SJCRH30 (cell line): ENCODE measurements around the gene LRIT2. TPM values are rescaled to one million over a fixed set of nuclear protein-coding genes. Genes with fewer than 3 reads are reported as not detected.

Experiments used
- DNase-seq, 2 experiments: peaks; one replicate each; pipeline ENCODE4 v3.0.0-alpha.2; 2015 to 2020
- H3K27ac ChIP-seq: fragments of 250-450 bp; sonication (Bioruptor Pico); 2 replicates; pipeline ENCODE4 v1.5.1; 2020; ENCODE audit warnings: mild to moderate bottlenecking, moderate library complexity
- H3K27me3 ChIP-seq: fragments of 250-450 bp; sonication (Bioruptor Pico); 2 replicates; pipeline ENCODE4 v1.5.1; 2020; ENCODE audit warnings: mild to moderate bottlenecking, moderate library complexity
- H3K36me3 ChIP-seq: fragments of 250-450 bp; sonication (Bioruptor Pico); 2 replicates; pipeline ENCODE4 v1.5.1; 2020; ENCODE audit warnings: mild to moderate bottlenecking, moderate library complexity
- H3K4me1 ChIP-seq: fragments of 250-450 bp; sonication (Bioruptor Pico); 2 replicates; pipeline ENCODE4 v1.5.1; 2020; ENCODE audit warnings: mild to moderate bottlenecking, moderate library complexity
- H3K4me3 ChIP-seq: fragments of 250-450 bp; sonication (Bioruptor Pico); 2 replicates; pipeline ENCODE4 v1.5.1; 2020; ENCODE audit warnings: mild to moderate bottlenecking, moderate library complexity
- H3K9me3 ChIP-seq: fragments of 250-450 bp; sonication (Bioruptor Pico); replicated peaks from 2 replicates; pipeline ENCODE4 v1.5.1; 2020; ENCODE audit warnings: mild to moderate bottlenecking, moderate library complexity
- total RNA-seq: library from RNA; depleted of rRNA; stranded (reverse); fragments of >200 nt; shearing (Covaris generic); gene quantifications from 2 replicates; pipeline ENCODE4 v1.2.3, GENCODE V29; 2014

LRIT2 gene
- total RNA-seq, 1 experiment from 2014 or later: not detected

DNA sequence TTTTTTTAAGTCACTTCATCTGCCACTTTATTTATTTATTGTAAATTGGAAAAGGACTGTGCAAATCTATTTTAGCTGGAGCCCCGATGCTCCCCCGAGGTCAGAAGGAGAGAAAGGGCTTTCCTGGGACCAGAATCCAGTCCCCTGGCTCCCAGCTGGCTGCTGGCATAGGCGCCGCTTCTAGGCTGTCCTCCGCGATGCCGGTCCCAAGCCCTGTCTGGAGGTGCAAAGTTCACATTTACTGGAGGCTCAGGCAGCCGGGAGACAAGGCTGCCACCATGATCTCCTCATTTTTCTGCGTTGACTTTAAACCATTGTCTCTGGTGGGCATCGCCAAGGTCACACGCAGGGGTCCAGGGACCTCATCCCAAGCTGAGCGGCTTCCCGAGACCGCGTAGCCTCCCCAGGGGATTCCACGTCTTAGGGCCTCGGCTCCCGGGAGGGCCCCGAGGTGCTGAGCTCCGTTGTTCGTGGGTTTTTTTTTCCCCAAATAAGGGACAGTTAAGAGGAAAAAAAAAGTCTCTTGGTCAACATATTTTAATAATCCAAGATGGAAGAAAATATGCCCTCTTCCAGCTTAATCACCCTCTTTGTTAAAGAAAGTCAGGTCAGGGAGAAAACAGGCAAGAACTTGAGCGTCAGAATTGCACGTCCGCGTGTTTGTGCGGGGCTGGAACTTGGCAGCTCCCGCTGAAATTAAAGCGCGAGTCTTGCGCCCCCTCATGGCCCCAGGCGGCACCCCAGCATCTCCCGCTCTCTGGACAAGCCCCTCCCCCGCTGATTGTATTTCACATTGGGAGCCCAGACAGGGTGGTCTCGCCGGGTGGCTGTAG, 31.4 kb upstream of the LRIT2 start:
- Histone ChIP-seq H3K27ac (no peak overlapping the region), H3K4me3 (no peak overlapping the region), H3K27me3 (no peaks in the 10 kb centered on the region), H3K4me1 (no peaks in the 10 kb centered on the region), H3K9me3 (no peaks in the 10 kb centered on the region), H3K36me3 (no peaks in the 10 kb centered on the region)
- no peak for DNase-seq

- no peak for DNase-seq
- Histone ChIP-seq H3K4me3 (no peak overlapping the region), H3K27ac (no peak overlapping the region), H3K36me3 (no peaks in the 10 kb centered on the region), H3K4me1 (no peaks in the 10 kb centered on the region), H3K9me3 (no peaks in the 10 kb centered on the region), H3K27me3 (no peaks in the 10 kb centered on the region)
Measured at GRCh38 chr10:84254552-84255478, 29.5 kb upstream of the LRIT2 start.

DNA sequence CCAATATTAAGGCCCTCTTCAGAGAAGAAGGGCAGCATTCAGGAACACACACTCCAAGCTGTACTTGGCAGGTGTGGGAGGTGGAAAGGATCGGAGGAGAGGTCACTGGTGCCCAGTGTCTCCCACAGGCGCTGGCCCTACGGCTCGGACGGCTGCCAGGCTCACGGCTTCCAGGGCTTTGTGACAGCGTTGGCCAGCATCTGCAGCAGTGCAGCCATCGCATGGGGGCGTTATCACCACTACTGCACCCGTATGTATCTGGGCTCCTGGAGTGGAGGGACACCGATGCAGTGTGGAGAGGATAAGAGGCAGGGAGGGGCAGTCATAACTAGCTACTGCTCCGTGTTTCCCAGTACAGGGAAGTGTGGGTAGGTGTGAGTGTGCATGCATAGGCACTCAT, 23.4 kb upstream of the LRIT2 start:
- no peaks in the 10 kb centered on the region for H3K9me3 ChIP-seq
- no peaks in the 10 kb centered on the region for H3K27me3 ChIP-seq
- no peak overlapping the region for H3K4me3 ChIP-seq
- no peaks in the 10 kb centered on the region for H3K36me3 ChIP-seq
- H3K27ac ChIP-seq: no peak overlapping the region
- H3K4me1 ChIP-seq: peaks cover 11% of the 10 kb centered on the region
- DNase-seq: no peak

DNA sequence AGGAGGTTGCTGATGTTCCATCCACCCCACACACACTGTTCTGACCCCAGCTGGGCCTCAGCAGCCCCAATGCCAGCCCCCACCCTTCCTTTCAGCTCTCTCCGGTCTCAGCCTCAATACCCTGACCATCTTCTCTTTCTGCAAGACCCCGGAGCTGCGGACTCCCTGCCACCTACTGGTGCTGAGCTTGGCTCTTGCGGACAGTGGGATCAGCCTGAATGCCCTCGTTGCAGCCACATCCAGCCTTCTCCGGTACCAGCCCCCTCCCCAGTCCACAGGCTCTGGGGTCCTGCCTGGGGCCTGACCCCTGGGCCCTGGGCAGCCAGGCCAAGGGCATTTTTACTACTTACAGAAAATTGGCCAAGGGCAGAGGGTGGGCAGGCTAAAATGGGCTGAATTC, 22.2 kb upstream of the LRIT2 start:
- no peaks in the 10 kb centered on the region for H3K27me3 ChIP-seq
- H3K27ac ChIP-seq: no peak overlapping the region
- no peak overlapping the region for H3K4me3 ChIP-seq
- DNase-seq: no peak
- no peaks in the 10 kb centered on the region for H3K36me3 ChIP-seq
- H3K9me3 ChIP-seq: no peaks in the 10 kb centered on the region
- H3K4me1 ChIP-seq: peaks cover 12% of the 10 kb centered on the region

DNA sequence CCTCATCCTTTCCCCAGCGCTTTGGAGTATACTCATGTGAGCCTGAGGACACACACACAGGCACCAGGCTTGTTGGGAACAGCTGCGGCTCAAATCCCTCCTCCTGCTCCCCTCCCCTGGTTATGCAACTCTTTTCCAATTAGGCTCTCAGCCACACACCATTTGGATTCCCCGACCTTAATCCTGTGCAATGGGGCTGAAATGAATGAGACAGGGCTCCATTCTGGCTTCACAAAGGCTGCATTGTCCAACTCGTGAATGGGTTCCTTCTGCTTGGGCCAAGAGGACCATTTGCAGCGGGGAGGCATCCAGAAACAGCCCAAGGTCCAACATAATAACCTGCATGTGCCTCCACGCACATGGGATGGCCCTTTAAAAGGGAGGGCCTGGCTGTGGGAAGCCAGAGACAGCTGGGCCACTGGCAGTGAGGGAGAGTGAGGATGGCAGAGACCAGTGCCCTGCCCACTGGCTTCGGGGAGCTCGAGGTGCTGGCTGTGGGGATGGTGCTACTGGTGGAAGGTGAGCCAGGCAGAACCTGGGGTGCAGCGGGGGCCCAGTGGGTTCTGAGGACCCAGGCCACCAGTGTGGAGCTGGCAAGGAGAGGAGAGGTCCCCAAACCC, 19.4 kb upstream of the LRIT2 start, which contains the start of gene RGR:
Gene RGR, plus strand, starts transcription at position 403 of the 620 bp plus-strand sequence. Its CDS starts 38 bp downstream, at position 441.
- Histone ChIP-seq H3K27me3 (no peaks in the 10 kb centered on the region), H3K9me3 (no peaks in the 10 kb centered on the region), H3K27ac (peak within 1 kb of the TSS; percentile 71), H3K4me1 (peaks cover 12% of the 10 kb centered on the region), H3K36me3 (no peaks in the 10 kb centered on the region), H3K4me3 (peak within 1 kb of the TSS; percentile 50)
- DNase-seq: peak; percentile 83 to 93

DNA sequence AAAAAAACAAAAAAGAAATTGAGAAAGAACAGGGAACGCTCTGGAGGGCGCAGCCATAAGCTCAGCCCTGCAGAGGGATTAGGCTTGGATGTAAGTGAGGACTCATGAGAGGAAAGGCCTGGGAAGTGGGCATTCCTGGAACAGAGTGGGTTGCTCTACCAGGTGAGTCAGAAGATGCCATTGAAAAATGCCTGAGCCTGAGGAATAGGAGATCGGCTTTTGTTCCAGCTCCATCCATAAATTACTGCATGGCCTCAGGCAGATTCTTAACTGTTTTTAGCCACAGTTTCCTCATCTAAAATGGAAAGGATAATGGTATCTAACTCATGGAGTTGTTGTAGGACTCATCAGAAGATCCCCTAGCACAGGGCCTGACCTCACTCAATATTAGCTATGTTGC, 18.4 kb upstream of the LRIT2 start:
- Histone ChIP-seq H3K27ac (peak overlapping the region; percentile 71), H3K4me1 (peaks cover 12% of the 10 kb centered on the region), H3K4me3 (no peak overlapping the region), H3K27me3 (no peaks in the 10 kb centered on the region), H3K36me3 (no peaks in the 10 kb centered on the region), H3K9me3 (no peaks in the 10 kb centered on the region)
- DNase-seq: no peak

DNA sequence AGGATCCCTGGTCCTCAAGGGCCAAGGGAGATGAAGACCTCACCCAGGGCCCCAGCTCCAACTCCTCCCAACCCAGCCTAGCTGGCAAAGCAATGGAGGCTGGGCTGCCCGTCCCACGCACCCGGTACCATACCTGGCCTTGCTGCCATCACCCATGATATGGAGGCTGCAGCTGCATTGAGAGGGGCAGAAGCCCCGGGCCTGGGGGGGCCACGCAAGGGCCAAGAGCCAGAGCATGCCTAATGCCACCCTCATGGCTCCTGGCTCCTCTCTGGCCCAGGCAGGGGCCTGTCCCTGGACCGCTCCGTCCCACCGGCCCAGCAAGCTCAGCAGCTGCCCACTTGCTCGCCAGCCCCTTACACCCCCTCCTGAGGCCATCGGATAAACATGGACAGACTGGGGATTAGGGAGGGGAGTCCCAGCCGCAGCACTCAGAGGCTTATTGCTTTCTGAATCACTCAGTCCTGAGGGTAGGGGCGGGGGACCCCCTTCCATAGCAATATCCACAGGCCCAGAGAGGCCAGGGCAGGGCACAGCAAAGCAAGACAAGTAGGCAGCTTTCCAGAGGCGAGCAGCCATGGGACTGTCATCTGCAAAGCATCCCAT, 15.9 kb upstream of the LRIT2 start, which contains the start of gene LRIT1:
Gene LRIT1, minus strand, starts transcription at position 362 of the 606 bp plus-strand sequence. Its CDS starts 107 bp downstream, at position 255.
- no peak for DNase-seq
- Histone ChIP-seq H3K4me1 (peaks cover 12% of the 10 kb centered on the region), H3K36me3 (no peaks in the 10 kb centered on the region), H3K9me3 (no peaks in the 10 kb centered on the region), H3K27ac (no peak within 1 kb of the TSS), H3K27me3 (no peaks in the 10 kb centered on the region), H3K4me3 (no peak within 1 kb of the TSS)

DNA sequence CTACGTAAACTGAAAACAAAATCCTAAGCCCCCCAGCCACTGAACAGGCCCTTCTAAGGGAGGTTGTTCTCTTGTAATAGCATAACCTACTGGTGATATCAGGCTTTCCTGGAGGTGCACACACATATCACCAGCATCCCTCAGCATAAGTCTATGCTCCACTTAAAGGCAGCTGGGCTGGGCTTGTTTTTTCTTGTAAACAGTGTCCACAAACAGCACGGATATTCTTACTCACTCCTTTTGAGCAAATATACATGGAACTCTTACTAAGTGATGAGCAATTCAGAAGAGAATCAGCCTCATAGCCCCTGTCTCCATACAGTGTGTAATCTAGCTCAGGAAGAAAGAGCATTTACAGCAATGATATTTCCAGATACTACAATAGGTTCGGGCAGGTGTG, 13.6 kb upstream of the LRIT2 start:
- H3K27ac ChIP-seq: no peak overlapping the region
- H3K4me3 ChIP-seq: no peak overlapping the region
- H3K9me3 ChIP-seq: no peaks in the 10 kb centered on the region
- no peaks in the 10 kb centered on the region for H3K27me3 ChIP-seq
- H3K4me1 ChIP-seq: peaks cover 2% of the 10 kb centered on the region
- DNase-seq: no peak
- no peaks in the 10 kb centered on the region for H3K36me3 ChIP-seq

GRCh38 chr10:84237199-84238051, 12.1 kb upstream of the LRIT2 start:
- DNase-seq: no peak
- H3K4me1 ChIP-seq: no peaks in the 10 kb centered on the region
- no peak overlapping the region for H3K4me3 ChIP-seq
- no peaks in the 10 kb centered on the region for H3K27me3 ChIP-seq
- H3K27ac ChIP-seq: no peak overlapping the region
- no peaks in the 10 kb centered on the region for H3K9me3 ChIP-seq
- H3K36me3 ChIP-seq: no peaks in the 10 kb centered on the region

GRCh38 chr10:84236807-84237198, 11.5 kb upstream of the LRIT2 start:
- Histone ChIP-seq H3K9me3 (no peaks in the 10 kb centered on the region), H3K36me3 (no peaks in the 10 kb centered on the region), H3K4me3 (no peak overlapping the region), H3K27ac (no peak overlapping the region), H3K27me3 (no peaks in the 10 kb centered on the region), H3K4me1 (no peaks in the 10 kb centered on the region)
- no peak for DNase-seq

DNA sequence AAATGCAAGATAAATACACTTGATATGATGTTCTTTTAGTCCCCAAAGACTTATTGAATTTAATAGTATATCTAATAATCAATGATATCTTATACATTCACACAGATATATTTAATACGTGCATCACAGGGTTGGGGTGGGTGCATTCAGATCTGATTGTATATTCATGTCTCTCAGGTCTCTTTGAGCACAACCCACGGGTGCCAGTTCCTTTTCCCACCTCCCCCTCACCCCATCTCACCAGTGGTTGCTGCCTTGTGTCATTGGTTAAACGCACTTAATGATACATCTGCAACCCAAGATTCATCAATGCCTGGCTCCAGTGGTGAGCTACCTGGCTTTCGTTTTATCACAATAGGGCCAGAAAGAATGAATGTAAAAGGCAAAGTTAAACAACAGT, 9.8 kb upstream of the LRIT2 start:
- no peaks in the 10 kb centered on the region for H3K36me3 ChIP-seq
- H3K4me3 ChIP-seq: no peak overlapping the region
- no peaks in the 10 kb centered on the region for H3K27me3 ChIP-seq
- no peak for DNase-seq
- H3K4me1 ChIP-seq: no peaks in the 10 kb centered on the region
- H3K9me3 ChIP-seq: no peaks in the 10 kb centered on the region
- H3K27ac ChIP-seq: no peak overlapping the region

GRCh38 chr10:84234479-84234878, 9.1 kb upstream of the LRIT2 start:
- H3K36me3 ChIP-seq: no peaks in the 10 kb centered on the region
- no peaks in the 10 kb centered on the region for H3K27me3 ChIP-seq
- H3K4me3 ChIP-seq: no peak overlapping the region
- H3K27ac ChIP-seq: no peak overlapping the region
- DNase-seq: no peak
- no peaks in the 10 kb centered on the region for H3K4me1 ChIP-seq
- H3K9me3 ChIP-seq: no peaks in the 10 kb centered on the region

GRCh38 chr10:84233940-84234339, 8.6 kb upstream of the LRIT2 start:
- H3K9me3 ChIP-seq: no peaks in the 10 kb centered on the region

GRCh38 chr10:84232376-84232775, 7.0 kb upstream of the LRIT2 start:
- no peak for DNase-seq
- Histone ChIP-seq H3K36me3 (no peaks in the 10 kb centered on the region), H3K4me3 (no peak overlapping the region), H3K27me3 (no peaks in the 10 kb centered on the region), H3K27ac (no peak overlapping the region), H3K4me1 (no peaks in the 10 kb centered on the region), H3K9me3 (no peaks in the 10 kb centered on the region)

More at GRCh38 chr10:84233940-84234339, 8.6 kb upstream of the LRIT2 start:
- H3K27ac ChIP-seq: no peak overlapping the region
- H3K4me3 ChIP-seq: no peak overlapping the region
- no peak for DNase-seq
- no peaks in the 10 kb centered on the region for H3K36me3 ChIP-seq
- no peaks in the 10 kb centered on the region for H3K4me1 ChIP-seq
- H3K27me3 ChIP-seq: no peaks in the 10 kb centered on the region
